Renal pelvis (tissue), 4 donors: Measurements from ENCODE around the gene DSCAM. TPM values are rescaled to one million over a fixed set of nuclear protein-coding genes. Genes with fewer than 3 reads are reported as not detected.

ENCODE experiments used
- DNase-seq: peaks from one replicate; pipeline ENCODE4 v3.0.0-alpha.2; 2013
- polyA plus RNA-seq, 3 donors: library from polyadenylated mRNA; unstranded; fragments of 120-200 nt; gene quantifications; one replicate each; pipeline ENCODE4 v1.2.1, GENCODE V29; 2013; ENCODE audit not compliant: insufficient read length in 3 of 3

The DSCAM gene
- polyA plus RNA-seq, 3 donors, result 0.07 to 0.13 (median 0.08) TPM

- peak; percentile 29 for DNase-seq
These were observed 460.6 kb downstream of the DSCAM start for GRCh38 chr21:40386294-40386911.

- DNase-seq, result no peak
These were observed 461.1 kb downstream of the DSCAM start for GRCh38 chr21:40385883-40386282.

DNA sequence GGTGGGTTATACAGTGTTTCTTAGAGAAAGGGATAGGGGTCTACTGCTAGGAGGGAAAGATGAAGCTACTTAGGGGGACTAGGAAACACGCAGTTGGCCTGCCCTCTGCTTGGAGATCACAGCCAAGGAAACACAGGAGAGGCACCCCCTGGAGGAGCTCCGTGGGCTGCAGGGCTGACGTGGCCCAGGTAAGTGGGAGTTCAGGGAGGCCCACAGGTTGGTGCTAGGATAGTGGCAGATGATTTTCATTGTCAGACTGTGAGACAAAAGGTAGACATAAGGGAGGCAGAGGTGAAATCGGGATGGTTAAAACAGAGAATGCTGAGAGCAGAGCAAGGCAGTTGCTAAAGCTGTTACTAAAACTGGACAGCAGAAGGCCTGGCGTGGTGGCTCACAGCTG lies 463.0 kb downstream of the DSCAM start:
- no peak for DNase-seq

GRCh38 chr21:40381111-40381510 lies 465.8 kb downstream of the DSCAM start:
- DNase-seq, result no peak

GRCh38 chr21:40379881-40380810 lies 466.8 kb downstream of the DSCAM start:
- DNase-seq, result no peak

- DNase-seq, result no peak
These were observed 469.8 kb downstream of the DSCAM start for GRCh38 chr21:40377135-40377534.

DNA sequence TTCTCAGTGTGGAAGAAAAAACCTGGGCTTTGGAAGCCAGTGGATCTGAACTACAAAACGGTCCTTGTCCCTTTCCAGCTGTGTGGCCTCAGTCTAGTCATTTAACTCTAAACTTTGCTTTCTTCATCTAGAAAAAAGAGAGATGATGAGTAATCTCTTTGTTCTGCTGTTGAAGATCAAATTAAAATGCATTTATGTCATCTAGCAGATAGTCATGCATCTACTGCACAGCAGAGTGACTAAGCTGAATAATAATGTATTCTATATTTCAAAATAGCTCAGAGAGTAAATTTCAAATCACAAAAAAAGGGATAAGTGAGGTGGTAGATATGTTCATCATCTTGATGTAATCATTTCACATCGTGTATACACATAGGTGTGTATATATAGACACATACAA lies 473.2 kb downstream of the DSCAM start:
- no peak for DNase-seq

GRCh38 chr21:40372506-40372905 lies 474.5 kb downstream of the DSCAM start:
- DNase-seq, result peak; percentile 47

DNA sequence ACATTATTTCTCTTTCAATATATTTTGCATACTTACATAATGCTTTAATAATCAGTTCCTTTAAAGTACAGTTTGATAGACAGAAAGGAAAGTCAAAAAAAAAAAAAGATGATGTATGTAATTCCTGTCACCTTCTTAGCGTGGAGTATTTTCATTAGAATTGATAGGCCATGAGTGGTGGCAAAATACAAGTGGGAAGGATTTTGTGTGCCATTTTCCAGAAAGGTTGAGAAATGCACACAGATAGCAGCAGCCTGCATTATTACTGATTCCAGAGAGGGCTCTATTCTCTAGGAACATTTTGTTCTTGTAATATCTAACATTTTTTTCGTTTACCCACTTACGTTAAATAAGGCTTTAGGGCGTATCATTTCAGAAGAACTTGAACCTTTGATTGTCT lies 475.6 kb downstream of the DSCAM start:
- no peak for DNase-seq

DNA sequence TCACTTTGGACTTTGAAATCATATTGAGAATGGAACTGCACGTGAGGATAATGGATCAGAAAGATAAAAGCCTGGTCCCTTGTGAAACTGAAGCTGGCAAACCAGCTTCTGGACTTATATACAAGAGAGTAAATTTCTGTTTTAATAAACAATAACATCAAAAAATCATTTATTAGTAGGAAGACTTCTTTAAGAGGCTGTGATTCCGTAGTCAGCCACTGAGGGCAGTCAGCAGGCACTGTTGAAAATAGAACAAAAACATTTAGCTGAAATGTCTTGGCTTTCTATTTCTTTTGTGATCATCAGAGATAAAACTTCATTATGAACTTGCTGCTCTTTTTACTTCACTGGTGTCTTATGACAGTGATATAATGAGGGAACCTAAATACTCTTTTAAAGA lies 490.3 kb downstream of the DSCAM start:
- DNase-seq, result no peak

- no peak for DNase-seq
These were observed 491.9 kb downstream of the DSCAM start for GRCh38 chr21:40355076-40355475.

- DNase-seq, result no peak
These were observed 496.0 kb downstream of the DSCAM start for GRCh38 chr21:40351006-40351405.

DNA sequence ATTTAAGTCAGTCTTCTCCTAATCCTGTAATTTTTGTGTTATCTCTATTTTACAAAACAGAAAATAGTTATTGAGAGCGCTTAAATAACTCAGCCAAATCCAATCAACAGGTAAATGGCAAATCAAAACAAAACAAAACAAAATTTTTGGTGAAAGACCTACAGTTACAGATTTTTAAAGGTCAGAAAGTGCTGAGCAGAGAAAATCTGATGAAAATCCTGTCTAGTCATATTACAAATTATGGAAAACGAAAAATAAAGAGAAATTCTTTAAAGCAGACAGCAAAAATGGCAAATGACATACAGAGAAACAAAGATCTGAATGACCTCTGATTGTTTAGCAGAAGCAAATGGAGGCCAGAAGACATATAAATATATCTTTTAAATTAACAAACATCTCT lies 497.4 kb downstream of the DSCAM start:
- DNase-seq, result no peak

- DNase-seq, result no peak
These were observed 501.1 kb downstream of the DSCAM start for GRCh38 chr21:40345711-40346321.

GRCh38 chr21:40340357-40340756 lies 506.6 kb downstream of the DSCAM start:
- DNase-seq, result no peak

DNA sequence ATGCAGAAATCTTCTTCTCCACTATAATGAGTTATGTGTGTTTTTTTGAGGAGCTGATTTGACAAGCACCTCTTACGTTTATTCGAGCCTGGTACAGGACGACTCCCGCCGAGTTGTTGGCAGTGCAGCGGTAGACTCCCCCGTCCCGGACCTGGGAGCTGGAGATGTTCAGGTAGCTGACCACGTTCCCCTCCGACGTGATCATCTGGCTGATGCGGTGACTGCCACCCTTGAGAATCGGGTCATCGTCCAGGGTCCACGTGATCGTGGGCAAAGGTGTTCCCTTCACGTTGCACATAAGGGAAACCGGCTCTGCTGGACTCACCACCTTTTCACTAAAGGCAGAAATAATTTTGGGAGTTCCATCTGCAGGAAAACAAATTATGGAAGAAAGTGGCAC lies 507.9 kb downstream of the DSCAM start:
- DNase-seq, result no peak

DNA sequence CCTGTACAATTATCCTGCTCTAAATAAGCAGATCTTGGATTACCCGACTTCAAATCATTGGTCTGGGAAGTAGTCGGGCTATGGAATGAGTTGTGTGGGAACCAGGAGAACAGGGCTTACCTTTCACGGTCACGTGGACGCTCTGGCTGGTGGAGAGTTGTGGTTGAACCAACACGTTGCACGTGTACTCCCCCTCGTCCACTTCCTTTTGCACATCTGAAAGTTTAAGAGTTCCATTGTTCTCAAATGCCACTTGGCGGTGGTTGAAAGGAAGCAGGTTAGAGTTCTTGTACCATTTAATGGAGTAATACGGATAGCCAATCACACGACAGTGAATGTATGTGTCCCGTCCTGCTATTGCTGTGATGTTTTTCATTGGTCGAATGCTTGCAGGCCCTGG lies 509.0 kb downstream of the DSCAM start:
- no peak for DNase-seq

- DNase-seq, result no peak
These were observed 511.3 kb downstream of the DSCAM start for GRCh38 chr21:40335704-40336103.

DNA sequence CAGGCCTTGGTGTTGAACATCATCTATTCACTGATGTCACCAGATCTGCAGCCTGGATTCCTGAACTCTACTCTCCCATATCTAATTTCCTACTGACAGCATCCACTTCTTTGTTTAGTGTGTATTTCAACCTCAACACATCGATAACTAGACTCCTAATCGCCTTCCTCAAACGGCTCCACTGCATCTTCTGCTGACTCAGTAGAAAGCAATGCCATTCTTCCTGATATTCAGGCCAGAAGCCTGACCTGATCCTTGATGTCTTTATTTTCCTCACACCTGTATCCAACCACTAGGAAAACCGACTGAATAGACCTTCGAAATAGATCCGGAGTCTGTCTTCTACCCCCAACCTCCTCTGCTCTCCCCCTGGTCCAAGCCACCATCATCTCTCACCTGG lies 512.8 kb downstream of the DSCAM start:
- no peak for DNase-seq

DNA sequence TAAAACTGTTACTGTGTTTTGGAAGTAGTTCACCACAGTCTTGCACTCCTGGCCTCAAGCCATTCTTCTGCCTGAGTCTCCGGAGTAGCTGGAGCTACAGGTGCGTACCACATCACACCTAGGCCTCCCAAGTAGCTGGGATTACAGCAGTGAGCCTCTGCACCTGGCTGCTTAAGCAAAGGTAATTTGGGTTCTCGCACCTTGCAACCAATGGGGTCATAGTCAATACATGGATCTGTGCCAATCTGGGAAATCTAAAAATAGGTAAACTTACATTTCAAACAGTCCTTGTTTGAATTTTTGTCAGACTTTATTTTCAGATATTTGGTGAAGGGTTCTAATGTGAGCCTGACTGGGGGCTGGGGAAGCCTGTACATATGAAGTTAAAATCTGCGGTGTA lies 513.2 kb downstream of the DSCAM start:
- DNase-seq, result no peak

GRCh38 chr21:40331804-40332203 lies 515.2 kb downstream of the DSCAM start:
- no peak for DNase-seq

DNA sequence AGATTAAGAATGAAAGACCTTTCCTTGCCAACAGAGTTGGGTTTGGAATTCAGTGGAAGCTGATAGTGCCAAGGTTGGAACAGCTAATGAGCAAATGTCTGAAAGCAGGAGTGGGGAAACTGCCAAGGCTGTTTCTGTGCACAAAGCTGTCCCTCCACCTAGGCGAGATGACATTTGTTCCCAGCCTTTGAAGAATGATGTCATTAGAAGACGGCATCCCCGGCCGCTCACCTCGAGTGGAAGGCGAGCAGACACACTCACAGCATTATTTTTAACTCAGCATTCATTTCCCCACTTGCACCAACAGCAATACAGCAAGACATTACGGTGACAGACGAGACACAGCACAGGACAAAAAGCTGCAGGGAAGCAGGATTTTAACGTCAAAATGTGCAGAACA lies 515.8 kb downstream of the DSCAM start:
- DNase-seq, result no peak

DNA sequence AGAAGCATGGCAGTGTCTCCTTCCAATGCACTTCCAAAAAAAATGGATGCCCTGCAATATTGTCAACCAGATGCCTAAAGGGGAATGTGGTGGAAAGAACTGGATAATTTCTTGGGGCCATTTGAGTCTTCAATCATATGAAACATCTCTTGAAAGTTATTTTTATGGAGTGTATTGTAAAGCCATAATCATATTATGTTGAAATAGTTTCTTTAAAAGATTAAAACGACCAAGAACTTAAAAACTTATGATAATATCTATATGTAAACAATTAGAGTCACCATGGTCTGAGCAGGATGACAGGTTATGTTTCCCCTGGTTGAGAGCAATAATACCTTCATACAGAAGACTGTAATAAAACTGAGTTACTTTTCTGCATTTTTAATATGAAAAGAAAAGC lies 522.6 kb downstream of the DSCAM start:
- no peak for DNase-seq
